ENCODE results near the gene CSNK2A3.

Gene CSNK2A3

DNA sequence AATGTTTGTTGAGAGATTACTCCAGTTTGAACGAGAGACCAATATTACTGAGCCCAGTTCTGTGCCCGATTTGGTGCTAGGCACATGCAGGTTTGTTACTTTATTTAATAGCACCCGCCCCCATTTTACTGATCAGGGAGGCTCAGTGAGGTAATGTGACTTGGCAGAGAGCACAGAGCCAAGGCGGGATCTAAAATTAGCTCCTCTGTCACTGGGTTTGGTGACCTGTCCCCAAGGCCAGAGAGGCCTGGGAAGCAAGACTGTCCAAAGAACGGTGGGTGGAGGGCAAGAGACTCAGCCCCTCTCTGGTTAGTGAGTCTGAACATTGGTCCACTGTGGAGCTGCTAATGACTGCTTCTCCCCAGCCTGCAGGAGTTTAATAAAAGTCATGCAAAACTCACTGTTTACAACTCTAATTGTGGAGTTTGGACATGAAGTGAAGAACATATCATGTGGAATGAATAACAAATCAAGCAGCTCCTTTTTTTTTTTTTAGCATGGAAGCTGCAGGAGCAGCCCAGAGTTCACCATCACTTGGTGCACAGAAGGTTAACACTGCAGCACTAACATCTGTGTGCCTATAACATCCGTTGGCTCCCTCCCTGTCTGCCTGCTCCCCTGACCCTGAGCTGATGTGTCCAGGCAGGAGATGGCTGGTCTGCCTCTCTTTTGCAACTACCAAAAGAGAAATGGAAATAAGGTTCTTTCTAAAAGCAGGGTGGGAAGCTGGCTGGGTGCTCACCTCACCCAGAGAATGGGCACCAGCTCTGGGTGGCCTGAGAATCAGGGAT is 39.0 kb downstream of the CSNK2A3 start:
- Histone ChIP-seq H2AFZ (ENCODE audit: low read depth, low read length) (no peak overlapping the region), H3K9me3 (ENCODE audit: insufficient read depth, low read length) (no peaks in the 10 kb centered on the region), H3K4me2 (ENCODE audit: low read length) (no peak overlapping the region), H3K27me3 (ENCODE audit: low read depth, low read length) (no peaks in the 10 kb centered on the region), H4K20me1 (ENCODE audit: insufficient read depth, low read length) (no peaks in the 10 kb centered on the region), H3K79me2 (ENCODE audit: low read length) (no peaks in the 10 kb centered on the region), H3K36me3 (replicated peaks; ENCODE audit: low read depth, low read length) (no peaks in the 10 kb centered on the region), H3K27ac (ENCODE audit: low read length) (no peak overlapping the region), H3K4me3 (ENCODE audit: low read length) (no peak overlapping the region), H3K9ac (ENCODE audit: low read length) (no peak overlapping the region), H3K4me1 (ENCODE audit: low read length) (peaks cover 12% of the 10 kb centered on the region)
- TF ChIP-seq EZH2phosphoT487 (IDR thresholded peaks at IDR 0.05; ENCODE audit: low read depth) = no peak
- TF ChIP-seq, protein P1, sequence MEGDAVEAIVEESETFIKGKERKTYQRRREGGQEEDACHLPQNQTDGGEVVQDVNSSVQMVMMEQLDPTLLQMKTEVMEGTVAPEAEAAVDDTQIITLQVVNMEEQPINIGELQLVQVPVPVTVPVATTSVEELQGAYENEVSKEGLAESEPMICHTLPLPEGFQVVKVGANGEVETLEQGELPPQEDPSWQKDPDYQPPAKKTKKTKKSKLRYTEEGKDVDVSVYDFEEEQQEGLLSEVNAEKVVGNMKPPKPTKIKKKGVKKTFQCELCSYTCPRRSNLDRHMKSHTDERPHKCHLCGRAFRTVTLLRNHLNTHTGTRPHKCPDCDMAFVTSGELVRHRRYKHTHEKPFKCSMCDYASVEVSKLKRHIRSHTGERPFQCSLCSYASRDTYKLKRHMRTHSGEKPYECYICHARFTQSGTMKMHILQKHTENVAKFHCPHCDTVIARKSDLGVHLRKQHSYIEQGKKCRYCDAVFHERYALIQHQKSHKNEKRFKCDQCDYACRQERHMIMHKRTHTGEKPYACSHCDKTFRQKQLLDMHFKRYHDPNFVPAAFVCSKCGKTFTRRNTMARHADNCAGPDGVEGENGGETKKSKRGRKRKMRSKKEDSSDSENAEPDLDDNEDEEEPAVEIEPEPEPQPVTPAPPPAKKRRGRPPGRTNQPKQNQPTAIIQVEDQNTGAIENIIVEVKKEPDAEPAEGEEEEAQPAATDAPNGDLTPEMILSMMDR (IDR thresholded peaks at IDR 0.05; ENCODE audit: low read depth, low read length) = no peak

DNA sequence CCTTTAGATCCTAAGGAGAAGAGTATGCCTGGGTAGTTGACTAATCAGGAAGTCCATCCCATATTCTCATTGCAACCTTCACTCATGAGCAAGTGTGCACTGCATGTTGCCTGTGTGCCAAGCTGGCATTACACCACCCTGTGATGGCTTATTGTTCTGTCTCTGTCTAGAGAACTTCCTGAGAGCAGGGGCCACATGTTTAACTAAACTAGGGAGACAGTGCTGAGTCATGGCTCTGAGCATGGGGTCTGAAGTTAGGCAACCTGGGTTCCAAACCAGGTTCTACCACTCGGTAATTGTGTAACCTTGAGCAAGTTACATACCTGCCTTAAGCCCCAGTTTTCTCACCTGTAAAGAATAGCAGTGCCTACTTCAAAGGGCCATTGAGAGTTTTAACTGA is 39.6 kb downstream of the CSNK2A3 start:
- H3K4me3 ChIP-seq (ENCODE audit: low read length) = no peak overlapping the region
- H3K27ac ChIP-seq (ENCODE audit: low read length) = no peak overlapping the region
- H3K4me2 ChIP-seq (ENCODE audit: low read length) = no peak overlapping the region
- no peaks in the 10 kb centered on the region for H3K36me3 ChIP-seq (replicated peaks; ENCODE audit: low read depth, low read length)
- TF ChIP-seq EZH2phosphoT487 (IDR thresholded peaks at IDR 0.05; ENCODE audit: low read depth) = no peak
- TF ChIP-seq, protein P1 (IDR thresholded peaks at IDR 0.05; ENCODE audit: low read depth, low read length) = no peak
- H3K4me1 ChIP-seq (ENCODE audit: low read length) = peaks cover 6% of the 10 kb centered on the region; the same call in 1 of the 2 replicates
- H2AFZ ChIP-seq (ENCODE audit: low read depth, low read length) = no peak overlapping the region
- H3K27me3 ChIP-seq (ENCODE audit: low read depth, low read length) = no peaks in the 10 kb centered on the region
- H3K9ac ChIP-seq (ENCODE audit: low read length) = no peak overlapping the region
- H3K9me3 ChIP-seq (ENCODE audit: insufficient read depth, low read length) = no peaks in the 10 kb centered on the region
- no peaks in the 10 kb centered on the region for H3K79me2 ChIP-seq (ENCODE audit: low read length)
- H4K20me1 ChIP-seq (ENCODE audit: insufficient read depth, low read length) = no peaks in the 10 kb centered on the region

DNA sequence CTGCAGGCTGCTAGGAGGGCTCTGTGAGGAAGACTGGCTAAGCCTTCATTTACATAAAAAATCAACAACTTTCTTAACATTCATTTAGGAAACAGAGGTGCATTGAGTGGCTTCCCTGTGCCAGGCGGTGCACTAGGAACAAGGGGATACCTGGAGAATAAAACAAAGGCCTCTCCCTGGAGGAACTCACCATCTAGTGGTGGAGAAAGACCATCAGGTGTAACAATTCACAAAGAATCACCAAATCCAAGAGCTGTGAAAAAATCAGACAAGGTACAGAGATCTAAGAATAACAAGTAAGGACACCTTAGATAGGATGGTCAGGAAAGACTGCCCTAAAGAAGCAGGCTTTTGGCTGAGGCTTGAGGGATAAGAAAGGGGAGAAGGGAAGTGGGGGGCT is 40.3 kb downstream of the CSNK2A3 start:
- H4K20me1 ChIP-seq (ENCODE audit: insufficient read depth, low read length) = no peaks in the 10 kb centered on the region
- no peak overlapping the region for H2AFZ ChIP-seq (ENCODE audit: low read depth, low read length)
- H3K36me3 ChIP-seq (replicated peaks; ENCODE audit: low read depth, low read length) = no peaks in the 10 kb centered on the region
- no peak overlapping the region for H3K9ac ChIP-seq (ENCODE audit: low read length)
- no peak overlapping the region for H3K27ac ChIP-seq (ENCODE audit: low read length)
- H3K4me3 ChIP-seq (ENCODE audit: low read length) = no peak overlapping the region
- no peak overlapping the region for H3K4me2 ChIP-seq (ENCODE audit: low read length)
- no peaks in the 10 kb centered on the region for H3K9me3 ChIP-seq (ENCODE audit: insufficient read depth, low read length)
- no peaks in the 10 kb centered on the region for H3K79me2 ChIP-seq (ENCODE audit: low read length)
- peaks cover 6% of the 10 kb centered on the region; the same call in 1 of the 2 replicates for H3K4me1 ChIP-seq (ENCODE audit: low read length)
- H3K27me3 ChIP-seq (ENCODE audit: low read depth, low read length) = no peaks in the 10 kb centered on the region
- no peak for TF ChIP-seq EZH2phosphoT487 (IDR thresholded peaks at IDR 0.05; ENCODE audit: low read depth)
- TF ChIP-seq, protein P1 (IDR thresholded peaks at IDR 0.05; ENCODE audit: low read depth, low read length) = no peak

DNA sequence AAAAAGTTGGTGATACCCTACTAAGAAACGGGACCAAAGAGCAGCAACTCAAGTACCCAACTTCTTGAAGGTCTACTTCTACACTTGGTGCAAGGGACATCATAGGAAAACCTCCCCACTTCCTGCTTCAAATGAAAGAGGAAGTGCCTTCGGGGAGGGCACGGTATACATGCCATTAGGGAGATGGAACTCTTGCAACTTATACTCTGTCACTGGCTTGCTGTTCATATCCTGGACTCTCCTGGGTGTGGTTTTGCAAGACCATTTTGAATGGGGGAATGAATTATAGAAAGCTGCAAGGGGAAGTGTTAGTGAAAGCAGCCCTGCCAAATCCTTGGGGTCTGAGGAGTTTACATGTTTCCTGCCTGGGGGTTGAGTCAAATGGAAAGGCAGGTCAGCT is 41.9 kb downstream of the CSNK2A3 start:
- TF ChIP-seq, protein P1 (IDR thresholded peaks at IDR 0.05; ENCODE audit: low read depth, low read length) = no peak
- no peak for TF ChIP-seq EZH2phosphoT487 (IDR thresholded peaks at IDR 0.05; ENCODE audit: low read depth)

More for the DNA sequence above, 41.9 kb downstream of the CSNK2A3 start:
- Histone ChIP-seq H3K27ac (ENCODE audit: low read length) (no peak overlapping the region), H3K4me3 (ENCODE audit: low read length) (no peak overlapping the region), H3K79me2 (ENCODE audit: low read length) (no peaks in the 10 kb centered on the region), H3K27me3 (ENCODE audit: low read depth, low read length) (no peaks in the 10 kb centered on the region), H2AFZ (ENCODE audit: low read depth, low read length) (no peak overlapping the region), H4K20me1 (ENCODE audit: insufficient read depth, low read length) (no peaks in the 10 kb centered on the region), H3K4me2 (ENCODE audit: low read length) (no peak overlapping the region), H3K9me3 (ENCODE audit: insufficient read depth, low read length) (no peaks in the 10 kb centered on the region), H3K4me1 (ENCODE audit: low read length) (peaks cover 6% of the 10 kb centered on the region; the same call in 1 of the 2 replicates), H3K9ac (ENCODE audit: low read length) (no peak overlapping the region), H3K36me3 (replicated peaks; ENCODE audit: low read depth, low read length) (no peaks in the 10 kb centered on the region)
